Karpas-422 (cell line): ENCODE data around the gene CLHC1. TPM values are rescaled to one million over a fixed set of nuclear protein-coding genes. Genes with fewer than 3 reads are reported as not detected.
"Not testable (repeated sequence)": the region's sequence is repeated elsewhere in the genome, so short reads cannot be mapped to it uniquely, and the experiment has no call there.

Source experiments
- DNase-seq: peaks from one replicate; pipeline ENCODE4 v3.0.0-alpha.2; 2015
- H2AFZ ChIP-seq: fragments of 200-600 bp; sonication (generic); 2 replicates; pipeline ENCODE4 v1.6.1; 2014; ENCODE audit warnings: antibody characterized with exemption, low read length, mixed read lengths
- H3K27ac ChIP-seq: fragments of 200-600 bp; sonication (generic); 2 replicates; pipeline ENCODE4 v1.5.1; 2014; ENCODE audit warnings: mild to moderate bottlenecking, low read length, moderate library complexity
- H3K27me3 ChIP-seq: fragments of 200-600 bp; sonication (generic); 2 replicates; pipeline ENCODE4 v1.6.1; 2014; ENCODE audit warnings: low read length, mixed read lengths
- H3K36me3 ChIP-seq: fragments of 200-600 bp; sonication (generic); 2 replicates; pipeline ENCODE4 v1.6.1; 2014; ENCODE audit warnings: low read length, mixed read lengths; ENCODE audit not compliant: insufficient read depth
- H3K4me1 ChIP-seq: fragments of 200-600 bp; sonication (generic); 2 replicates; pipeline ENCODE4 v1.6.1; 2014; ENCODE audit warnings: mild to moderate bottlenecking, low read length, mixed read lengths
- H3K4me2 ChIP-seq: fragments of 200-600 bp; sonication (generic); 2 replicates; pipeline ENCODE4 v1.6.1; 2014; ENCODE audit warnings: low read length, low read depth, mild to moderate bottlenecking; ENCODE audit not compliant: poor library complexity, severe bottlenecking
- H3K4me3 ChIP-seq: fragments of 200-600 bp; sonication (generic); 2 replicates; pipeline ENCODE4 v1.5.1; 2014; ENCODE audit warnings: mild to moderate bottlenecking, antibody characterized with exemption, low read length, mixed read lengths
- H3K79me2 ChIP-seq: fragments of 200-600 bp; sonication (generic); 2 replicates; pipeline ENCODE4 v1.6.1; 2014; ENCODE audit warnings: mild to moderate bottlenecking, low read length, mixed read lengths
- H3K9ac ChIP-seq: fragments of 200-600 bp; sonication (generic); 2 replicates; pipeline ENCODE4 v1.6.0; 2014; ENCODE audit warnings: low read length
- H3K9me2 ChIP-seq: fragments of 200-600 bp; sonication (generic), shearing (Covaris generic); replicated peaks from 2 replicates; pipeline ENCODE4 v1.6.0; 2014; ENCODE audit warnings: mild to moderate bottlenecking, low read length, moderate library complexity; ENCODE audit not compliant: insufficient read depth
- H3K9me3 ChIP-seq: fragments of 300-700, 200-600 bp; sonication (generic); 2 replicates; pipeline ENCODE4 v1.6.1; 2014; ENCODE audit warnings: low read length, mixed read lengths
- H4K20me1 ChIP-seq: fragments of 200-600 bp; sonication (generic); 2 replicates; pipeline ENCODE4 v1.6.1; 2014; ENCODE audit warnings: mild to moderate bottlenecking, antibody characterized with exemption, low read length, low read depth; ENCODE audit not compliant: insufficient read depth
- total RNA-seq: library from RNA; depleted of rRNA; stranded (reverse); fragments of >200 nt; shearing (Covaris generic); gene quantifications from 2 replicates; pipeline ENCODE4 v1.2.3, GENCODE V29; 2014; ENCODE audit warnings: low replicate concordance; rRNA removed

The CLHC1 gene
- total RNA-seq, 1 experiment from 2014 or later: 12.1 TPM

DNA sequence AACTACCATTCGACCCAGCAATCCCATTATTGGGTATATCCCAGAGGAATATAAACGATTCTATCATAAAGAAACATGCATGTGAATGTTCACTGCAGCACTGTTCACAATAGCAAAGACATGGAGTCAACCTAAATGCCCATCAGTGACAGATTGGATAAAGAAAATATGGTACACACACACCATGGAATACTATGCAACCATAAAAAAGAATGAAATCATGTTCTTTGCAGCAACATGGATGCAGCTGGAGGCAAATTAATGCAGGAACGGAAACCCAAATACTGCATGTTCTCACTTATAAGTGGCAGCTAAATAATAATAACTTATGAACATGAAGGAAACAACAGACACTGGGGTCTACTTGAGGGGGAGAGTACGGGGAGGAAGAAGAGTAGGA, 105.5 kb downstream of the CLHC1 start:
- not testable (repeated sequence) for H3K27ac ChIP-seq, H4K20me1 ChIP-seq

More for the DNA sequence above, 105.5 kb downstream of the CLHC1 start:
- H3K4me1 ChIP-seq: peaks cover 34% of the 10 kb centered on the region
- not testable (repeated sequence) for H3K4me2 ChIP-seq, H3K9me3 ChIP-seq, H3K27me3 ChIP-seq, DNase-seq, H3K9ac ChIP-seq, H3K36me3 ChIP-seq, H2AFZ ChIP-seq, H3K9me2 ChIP-seq, H3K79me2 ChIP-seq, H3K4me3 ChIP-seq

Other genes with a start within 250 kb of the CLHC1 start
- 72.3 and 109 TPM in 2 replicates for gene RTN4, start 181.8 kb downstream of the CLHC1 start, total RNA-seq
- gene RPS27A, start 395 bp upstream of the CLHC1 start, total RNA-seq: 1,457 and 2,669 TPM in 2 replicates
- gene MTIF2, start 36.9 kb upstream of the CLHC1 start, total RNA-seq: 34.7 and 43.2 TPM in 2 replicates
- 129 and 262 TPM in 2 replicates for gene CCDC88A, start 187.6 kb upstream of the CLHC1 start, total RNA-seq